ENCODE data around the gene GUCA1A.
"Not testable (repeated sequence)": the region's sequence is repeated elsewhere in the genome, so short reads cannot be mapped to it uniquely, and the experiment has no call there.

Gene GUCA1A

DNA sequence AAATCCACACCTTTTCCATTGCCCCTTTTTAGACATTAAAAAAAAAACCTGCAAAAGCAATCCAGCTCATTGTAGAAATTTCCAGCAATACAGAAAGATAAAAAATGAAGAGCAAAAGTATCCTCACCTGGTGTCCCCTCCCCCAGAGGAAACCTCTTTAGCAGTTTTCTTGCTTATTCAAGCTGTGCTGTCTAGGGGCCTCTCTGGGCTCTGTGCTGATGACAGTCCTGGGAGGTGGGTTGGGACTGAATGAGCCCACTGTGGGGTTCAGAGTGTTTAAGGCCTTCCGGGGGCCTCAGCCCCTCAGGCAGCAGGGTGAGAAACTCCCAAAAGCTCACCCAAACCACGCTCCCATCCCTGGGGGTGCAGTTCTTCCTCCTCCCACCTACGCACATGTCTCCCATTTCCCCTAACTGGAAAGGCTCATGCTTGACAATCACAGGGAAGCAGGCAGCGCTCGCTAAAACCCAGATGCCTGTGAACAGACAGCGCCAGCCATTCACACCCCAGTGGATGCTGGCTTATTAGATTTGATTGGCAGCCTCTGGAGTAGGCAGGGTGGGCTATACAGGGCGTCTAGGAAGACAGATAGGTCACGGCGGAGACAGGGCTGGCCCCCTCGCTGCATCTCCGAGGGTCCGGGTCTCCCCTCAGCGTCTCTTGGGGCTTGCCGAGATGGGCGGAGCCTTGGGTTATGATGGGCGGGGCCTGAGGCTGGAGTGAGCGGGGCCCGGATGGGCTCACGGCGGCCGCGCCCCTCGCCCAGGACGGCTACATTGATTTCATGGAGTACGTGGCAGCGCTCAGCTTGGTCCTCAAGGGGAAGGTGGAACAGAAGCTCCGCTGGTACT is 4.6 kb downstream of the GUCA1A start:
- no peak for DNase-seq (ENCODE audit: low read depth)

DNA sequence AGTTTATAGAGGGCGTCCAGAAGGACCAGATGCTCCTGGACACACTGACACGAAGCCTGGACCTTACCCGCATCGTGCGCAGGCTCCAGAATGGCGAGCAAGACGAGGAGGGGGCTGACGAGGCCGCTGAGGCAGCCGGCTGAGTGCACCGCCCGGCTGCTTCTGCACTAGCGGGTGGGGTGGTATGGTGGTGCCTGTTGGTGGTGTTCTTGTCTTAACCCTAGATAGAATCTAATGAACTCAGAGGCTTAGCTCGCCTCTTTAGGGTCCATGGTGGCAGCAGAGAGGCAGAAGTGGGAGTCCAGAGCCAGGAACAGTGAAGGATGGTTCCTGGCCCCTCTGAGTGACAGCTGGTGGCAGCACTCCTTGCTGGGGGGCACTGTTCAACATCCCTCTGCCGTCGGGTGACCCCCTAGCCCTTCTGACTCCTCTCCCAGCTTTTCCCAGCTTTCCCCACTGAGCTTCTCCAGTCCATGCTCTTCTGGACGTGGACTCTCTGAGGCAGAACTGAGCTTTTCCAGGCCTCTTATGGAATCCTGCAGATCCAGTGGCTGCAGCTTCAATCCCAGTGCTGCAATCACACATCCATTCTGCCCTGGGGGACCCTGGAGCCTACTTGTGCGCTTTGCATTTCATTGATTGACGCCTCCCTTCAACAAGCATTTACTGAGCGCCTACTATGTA is 6.2 kb downstream of the GUCA1A start:
- no peak for DNase-seq (ENCODE audit: low read depth)

DNA sequence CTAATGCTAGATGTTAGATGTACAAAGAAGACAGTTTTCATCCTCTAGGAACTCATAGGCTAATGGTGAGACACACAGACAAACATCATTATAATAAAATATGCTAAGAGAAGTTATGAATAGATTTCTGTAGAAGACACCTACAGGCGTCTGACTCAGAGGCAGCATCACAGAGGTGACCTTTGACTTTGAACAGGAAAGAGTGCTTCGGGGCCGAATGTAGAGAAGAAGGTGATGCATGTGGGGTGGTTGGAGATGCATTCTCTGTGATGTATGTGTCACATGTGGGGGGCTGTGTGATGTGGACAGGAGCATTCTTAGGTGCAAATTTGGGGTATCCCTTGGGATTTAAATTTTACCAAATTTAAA is 6.8 kb downstream of the GUCA1A start:
- DNase-seq (ENCODE audit: low read depth), result peak; percentile 13

DNA sequence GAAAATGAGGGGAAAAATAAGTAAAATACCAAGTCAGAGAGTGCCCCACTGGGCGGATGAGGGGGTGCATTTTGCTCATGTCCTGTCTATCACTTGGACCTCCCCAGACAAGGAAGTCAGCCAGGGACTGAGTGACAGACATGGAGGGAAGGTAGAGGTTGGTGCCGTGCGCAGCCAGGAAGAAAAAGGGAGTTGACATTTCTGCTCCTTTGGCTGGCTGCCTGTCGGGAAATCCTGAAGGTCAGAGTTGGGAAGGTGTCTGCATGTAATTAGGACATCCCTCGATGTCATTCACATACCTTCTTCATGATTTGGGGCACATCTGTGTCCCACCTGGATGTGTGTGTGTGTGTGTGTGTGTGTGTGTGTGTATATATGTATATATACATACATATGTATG is 8.9 kb downstream of the GUCA1A start:
- no peak for DNase-seq (ENCODE audit: low read depth)

DNA sequence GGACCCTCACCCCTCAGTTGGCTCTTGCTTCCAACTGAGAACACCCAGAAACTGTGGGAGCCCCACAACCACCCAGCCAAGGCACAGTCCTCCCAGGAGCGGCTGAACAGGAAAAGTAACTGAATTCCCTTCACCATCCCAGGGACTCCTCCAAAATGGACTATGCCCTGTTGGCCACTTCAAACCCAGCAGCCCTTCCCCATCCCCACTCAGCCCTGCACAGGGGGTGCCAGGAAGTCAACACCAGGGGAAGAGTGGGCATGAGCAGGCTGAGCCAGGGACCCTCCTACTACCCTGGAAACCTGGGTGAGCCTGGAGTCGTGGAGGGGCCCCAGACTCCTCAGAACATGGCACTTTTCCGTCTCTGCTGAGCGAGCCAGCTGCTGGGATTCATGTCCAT is 11.3 kb downstream of the GUCA1A start:
- no peak for DNase-seq (ENCODE audit: low read depth)

DNA sequence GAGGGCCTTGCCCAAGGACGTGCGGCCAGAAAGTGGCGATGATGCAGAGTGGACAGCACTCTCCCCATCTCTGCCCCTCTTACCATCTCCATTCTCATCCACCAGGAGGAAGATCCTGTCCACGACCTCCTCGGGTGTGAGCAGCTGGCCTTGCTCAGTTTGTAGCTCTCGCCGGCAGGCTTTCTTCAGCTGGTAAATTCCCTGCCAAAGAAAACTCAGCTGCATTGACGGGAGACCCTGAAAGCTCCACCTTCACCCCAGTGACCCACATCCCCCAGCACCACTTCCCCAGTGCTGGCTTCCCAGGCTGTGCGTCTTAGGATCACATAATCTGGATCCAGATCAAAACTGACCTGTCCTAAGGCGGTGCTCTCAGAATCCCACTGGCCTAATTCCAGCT is 12.4 kb downstream of the GUCA1A start:
- no peak for DNase-seq (ENCODE audit: low read depth)

DNA sequence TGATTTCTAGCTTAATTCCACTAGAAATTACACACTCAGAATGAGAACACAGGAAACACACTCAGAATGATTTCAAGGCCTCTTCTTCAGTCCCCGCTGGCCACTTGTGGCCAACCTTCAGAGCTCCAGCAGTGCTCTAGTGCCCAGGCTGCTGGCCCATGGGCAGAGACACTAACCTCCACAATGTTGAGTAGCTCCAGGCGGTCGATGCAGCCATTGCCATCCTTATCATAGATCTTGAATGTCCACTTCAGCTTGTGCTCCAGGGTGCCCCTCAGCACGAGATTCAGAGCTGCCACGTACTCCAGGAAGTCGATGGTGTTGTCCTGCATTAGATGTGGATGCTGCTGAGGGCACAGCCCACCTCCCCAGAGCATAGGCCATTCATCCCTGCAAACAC is 15.2 kb downstream of the GUCA1A start:
- DNase-seq (ENCODE audit: low read depth), result no peak

DNA sequence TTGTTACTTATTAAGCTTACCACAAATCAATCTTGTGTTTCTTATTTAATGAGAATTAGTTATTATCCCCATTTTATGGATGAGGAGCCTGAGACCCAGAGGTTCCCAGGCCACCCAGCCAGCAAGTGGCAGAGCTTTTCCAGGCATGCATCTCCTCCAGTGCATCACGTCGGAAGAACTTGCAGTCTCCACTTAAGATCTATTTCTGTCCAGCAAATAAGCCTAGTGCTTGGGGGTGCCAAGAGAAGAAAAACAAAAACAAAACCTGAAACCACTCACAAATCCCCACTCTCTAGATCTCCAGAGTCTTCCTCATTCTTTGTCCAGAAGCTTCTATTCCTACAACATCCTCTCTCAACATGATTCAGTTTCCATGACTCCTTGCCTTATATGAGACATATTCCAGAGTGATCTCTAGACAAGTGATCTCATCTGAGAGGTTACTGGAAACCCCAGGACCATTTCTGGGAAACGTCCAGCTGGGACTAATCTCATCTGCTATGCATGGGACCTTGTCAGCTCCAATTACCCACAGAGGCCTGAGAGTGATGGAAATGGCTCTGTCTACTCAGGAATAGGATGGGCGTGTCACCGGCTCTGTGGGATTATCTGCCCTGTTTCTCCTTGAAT is 17.5 kb downstream of the GUCA1A start:
- no peak for DNase-seq (ENCODE audit: low read depth)

DNA sequence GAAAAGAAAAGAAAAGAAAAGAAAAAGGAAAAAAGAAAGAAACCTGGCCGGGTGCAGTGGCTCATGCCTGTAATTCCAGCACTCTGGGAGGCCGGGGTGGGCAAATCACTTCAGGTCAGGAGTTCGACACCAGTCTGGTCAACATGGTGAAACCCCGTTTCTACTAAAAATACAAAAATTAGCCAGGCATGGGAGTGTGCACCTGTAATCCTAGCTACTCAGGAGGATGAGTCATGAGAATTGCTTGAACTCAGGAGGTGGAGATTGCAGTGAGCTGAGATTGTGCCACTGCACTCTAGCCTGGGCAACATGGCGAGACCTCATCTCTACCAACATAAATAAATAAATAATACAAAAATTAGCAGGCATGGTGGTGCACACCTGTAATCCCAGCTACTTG is 19.2 kb downstream of the GUCA1A start:
- not testable (repeated sequence) for DNase-seq (ENCODE audit: low read depth)

DNA sequence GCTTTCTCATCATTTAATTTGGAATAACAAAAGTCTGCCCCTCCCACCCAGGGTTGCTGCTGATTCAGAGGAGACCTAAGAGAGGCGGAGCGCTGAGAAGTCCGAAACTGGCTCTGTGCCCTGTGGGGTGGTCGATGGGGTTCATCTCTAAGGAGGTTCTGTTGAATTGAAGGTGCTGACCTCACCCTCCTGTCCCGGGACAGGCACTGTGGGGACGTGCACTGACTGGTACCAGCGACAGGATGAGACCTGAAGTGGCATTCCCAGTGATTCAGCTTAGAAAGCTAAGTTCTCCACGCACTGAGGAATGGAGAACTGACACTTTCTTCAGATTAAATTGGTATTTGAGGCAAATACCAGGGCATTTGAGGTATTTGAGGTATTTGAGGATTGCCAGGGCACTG is 20.3 kb downstream of the GUCA1A start:
- no peak for DNase-seq (ENCODE audit: low read depth)

DNA sequence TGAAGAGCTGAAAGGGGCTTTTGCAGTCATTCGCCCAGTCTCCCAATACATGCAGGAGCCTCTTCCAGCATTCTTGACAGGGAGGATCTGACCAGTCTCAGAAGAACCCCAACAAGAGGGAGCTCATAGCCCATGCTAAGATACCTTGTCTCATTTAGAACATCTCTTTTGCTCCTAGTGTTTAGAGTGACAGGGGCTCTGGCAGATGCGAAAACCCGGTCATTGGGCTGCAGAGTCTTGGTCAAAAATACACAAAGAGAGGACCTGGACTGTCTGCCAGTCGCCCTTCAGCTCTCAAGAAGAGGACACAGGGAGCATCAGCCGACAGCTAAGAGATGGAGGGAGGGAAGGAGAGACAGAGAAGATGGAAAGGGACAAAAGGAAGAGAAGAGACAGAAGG is 20.9 kb downstream of the GUCA1A start:
- DNase-seq (ENCODE audit: low read depth), result no peak

DNA sequence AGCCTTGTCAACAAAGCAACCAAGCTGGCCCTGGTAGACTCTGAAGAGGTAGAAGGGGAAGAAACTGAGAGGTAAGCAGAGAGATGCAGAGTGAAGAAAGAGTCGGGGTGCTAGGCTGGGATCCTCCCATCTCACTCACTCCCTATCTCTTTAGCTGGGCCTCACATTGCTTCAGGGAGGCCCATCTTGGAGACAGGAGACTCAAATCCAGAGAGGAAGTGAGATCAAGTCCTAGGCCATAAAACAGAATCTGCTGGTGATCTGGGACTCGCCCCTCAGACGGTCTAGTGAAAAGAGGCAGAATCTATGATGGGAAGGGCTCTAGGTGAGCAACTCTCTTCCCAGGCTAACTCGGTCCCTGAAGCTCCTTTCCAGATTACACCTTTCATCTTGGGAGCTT is 22.3 kb downstream of the GUCA1A start:
- no peak for DNase-seq (ENCODE audit: low read depth)

DNA sequence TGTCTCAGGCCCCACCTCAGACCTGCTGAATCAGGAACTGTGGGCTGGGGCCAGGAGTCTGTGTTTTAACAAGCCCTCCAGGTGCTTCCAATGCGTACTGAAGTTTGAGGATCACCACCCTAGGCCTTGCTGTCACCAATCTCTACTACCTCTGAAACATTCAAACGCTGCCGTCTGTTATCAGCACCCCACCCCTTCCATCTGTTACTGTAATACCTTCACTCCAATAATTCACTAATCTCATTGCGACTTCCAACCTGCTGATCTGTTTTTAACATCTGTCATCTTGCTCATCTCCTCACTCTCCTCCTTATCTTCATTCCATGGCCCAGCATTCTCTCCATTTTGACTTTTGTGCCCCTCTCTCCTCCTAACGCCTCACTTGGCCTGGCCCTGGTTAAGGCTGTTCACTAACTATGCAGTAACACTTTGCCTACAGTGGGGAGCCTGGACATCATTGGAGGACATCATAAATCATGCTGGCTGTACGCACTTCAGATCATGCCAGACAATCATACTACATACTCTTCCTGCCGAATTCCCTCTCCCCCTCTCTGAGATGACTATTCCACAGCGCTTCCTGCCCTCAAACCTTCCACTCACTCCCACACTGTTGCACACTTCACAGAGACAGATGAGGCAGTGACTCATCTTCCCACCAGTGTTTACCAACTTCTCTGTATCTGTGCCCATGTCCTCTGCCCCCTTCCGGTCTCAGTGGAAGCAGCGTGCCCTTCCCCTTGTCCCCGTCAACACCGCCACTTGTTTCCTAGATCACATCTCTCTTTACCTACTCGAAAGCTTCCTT is 24.6 kb downstream of the GUCA1A start:
- no peak for DNase-seq (ENCODE audit: low read depth)

DNA sequence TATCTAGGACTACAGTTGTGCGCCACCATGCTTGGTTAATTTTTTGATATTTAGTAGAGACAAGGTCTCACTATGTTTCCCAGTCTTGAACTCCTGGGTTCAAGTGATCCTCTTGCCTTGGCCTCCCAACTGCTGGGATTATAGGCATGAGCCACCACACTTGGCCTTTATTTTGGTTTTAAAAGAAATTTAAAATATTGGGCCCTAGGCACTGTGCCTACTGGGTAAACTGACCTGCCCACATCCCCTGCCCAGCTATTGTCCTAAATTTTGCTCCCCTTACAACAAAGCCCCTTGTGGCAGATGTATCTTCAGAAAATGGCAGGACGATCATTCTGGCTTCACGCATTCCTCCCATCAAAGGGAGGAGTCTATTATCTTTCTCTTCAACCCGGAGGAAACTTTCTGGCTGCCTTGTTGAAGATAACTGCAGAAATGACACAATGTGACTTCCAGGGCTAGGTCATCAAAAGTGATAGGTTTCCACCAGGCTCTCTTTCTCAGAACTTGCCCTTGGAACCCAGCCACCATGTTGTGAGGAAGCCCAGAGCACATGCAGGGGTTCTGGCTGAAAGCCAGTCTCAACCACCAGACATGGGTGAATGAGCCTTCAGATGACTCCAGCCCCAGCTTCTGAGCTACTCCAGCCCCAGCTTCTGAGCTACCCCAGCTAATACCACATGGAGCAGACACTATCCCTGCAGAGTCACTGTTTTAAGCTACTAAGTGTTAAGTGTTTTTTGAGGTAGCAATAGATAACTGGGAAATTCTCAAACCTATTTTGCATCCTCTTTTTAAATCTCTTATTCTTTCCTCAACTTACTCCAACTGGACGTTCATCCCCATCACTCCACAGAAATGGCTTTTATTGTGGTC is 26.2 kb downstream of the GUCA1A start:
- DNase-seq (ENCODE audit: low read depth), result no peak

DNA sequence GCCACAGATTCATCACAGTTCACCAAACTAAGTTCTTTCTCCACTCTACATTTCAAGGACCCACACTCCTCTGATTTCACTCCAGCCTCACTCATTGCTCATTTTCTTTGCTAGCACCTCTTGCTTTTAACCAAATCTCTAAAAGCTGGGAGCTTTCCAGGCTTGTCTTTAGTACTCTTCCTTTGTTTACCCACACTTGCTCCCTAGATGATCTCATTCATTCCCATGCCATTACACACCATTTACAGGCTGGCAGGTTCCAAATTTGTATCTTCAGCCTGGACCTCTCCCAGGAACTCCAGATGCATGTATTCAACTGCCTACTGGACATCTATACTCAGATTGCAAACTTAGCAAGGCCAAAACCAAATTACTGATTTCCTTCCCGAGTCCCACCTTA is 26.9 kb downstream of the GUCA1A start:
- no peak for DNase-seq (ENCODE audit: low read depth)

DNA sequence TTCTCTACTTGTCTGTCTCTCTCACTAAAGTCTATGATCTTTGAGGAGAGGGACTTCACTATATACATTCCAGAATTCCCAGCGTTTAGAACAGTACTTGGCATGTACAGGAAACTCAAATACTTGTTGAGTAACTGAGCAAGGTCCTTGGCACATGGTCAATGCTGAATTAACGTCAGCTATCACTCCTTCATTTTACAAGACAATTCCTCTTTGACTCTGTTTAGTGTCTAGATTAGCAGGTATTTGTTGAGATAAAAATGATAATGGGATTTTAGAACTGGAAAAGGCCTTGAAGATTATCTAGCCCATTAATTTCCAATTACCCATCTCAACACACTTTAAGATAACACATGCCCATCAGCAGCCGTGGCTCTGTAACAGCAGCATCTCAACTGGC is 28.2 kb downstream of the GUCA1A start:
- DNase-seq (ENCODE audit: low read depth), result no peak

DNA sequence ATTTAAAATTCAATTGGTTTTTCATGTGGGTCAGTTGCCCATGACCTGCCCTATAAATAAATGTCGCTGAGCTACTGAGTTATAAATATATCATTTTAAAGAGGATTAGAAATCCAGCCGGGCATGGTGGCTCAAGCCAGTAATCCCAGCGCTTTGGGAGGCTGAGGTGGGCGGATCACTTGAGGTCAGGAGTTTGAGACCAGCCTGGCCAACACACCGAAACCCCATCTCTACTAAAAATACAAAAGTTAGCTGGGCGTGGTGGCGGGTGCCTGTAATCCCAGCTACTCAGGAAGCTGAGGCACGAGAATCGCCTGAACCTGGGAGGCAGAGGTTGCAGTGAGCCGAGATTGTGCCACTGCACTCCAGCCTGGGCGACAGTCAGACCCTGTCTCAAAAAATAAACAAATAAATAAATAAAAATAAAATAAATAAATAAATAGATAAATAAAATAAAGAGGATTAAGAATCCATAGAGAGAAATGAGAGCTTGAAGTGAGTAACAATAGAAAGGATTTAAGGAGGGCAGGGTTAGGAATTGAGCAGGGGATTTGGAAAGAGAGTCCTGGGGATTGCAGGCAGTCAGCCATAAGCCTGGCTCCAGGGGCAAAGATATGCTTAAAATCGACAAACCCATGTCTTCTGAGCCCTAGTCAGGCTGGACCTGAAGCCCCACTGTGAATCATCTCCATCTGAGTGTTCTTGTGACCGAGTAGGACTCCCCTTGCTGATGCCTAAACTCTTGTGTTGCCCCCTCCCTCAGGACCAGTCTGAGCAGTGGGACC is 29.2 kb downstream of the GUCA1A start:
- DNase-seq (ENCODE audit: low read depth), result not testable (repeated sequence)

DNA sequence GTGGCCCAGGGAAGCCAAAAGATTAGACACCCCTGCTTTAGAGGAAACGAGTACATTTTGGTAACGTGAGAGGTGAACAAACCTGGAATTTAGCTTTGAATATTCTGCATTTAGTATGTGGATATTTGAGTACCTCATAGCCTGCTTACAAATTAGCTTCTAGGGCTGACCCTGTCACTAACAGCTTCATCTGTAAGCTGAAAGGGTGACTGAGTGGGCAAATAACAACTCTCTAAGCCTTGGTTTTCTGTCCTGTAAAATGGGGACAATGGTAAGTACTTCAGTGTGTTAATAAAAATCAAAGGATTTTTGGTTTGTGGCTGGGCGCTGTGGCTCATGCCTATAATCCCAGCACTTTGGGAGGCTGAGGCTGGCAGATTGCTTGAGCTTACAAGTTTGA is 30.0 kb downstream of the GUCA1A start:
- DNase-seq (ENCODE audit: low read depth), result no peak

DNA sequence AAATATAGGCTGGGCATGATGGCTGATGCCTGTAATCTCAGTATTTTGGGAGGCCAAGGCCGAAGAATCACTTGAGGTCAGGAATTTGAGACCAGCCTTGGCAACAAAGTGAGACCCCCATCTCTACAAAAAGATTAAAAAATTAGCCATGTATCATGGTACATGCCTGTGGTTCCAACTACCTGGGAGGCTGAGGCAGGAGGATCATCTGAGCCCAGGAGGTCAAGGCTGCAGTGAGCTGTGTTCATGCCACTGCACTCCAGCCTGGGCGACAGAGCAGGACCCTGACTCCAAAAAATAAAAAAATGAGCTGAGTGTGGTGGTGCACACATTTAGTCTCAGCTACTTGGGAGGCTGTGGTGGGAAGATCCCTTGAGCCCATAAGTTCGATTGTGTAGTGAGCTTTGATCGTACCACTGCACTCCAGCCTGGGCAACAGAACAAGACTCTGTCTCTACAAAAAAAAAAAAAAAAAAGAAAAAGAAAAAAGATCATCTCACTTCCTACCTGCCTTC is 31.7 kb downstream of the GUCA1A start:
- no peak for DNase-seq (ENCODE audit: low read depth)

DNA sequence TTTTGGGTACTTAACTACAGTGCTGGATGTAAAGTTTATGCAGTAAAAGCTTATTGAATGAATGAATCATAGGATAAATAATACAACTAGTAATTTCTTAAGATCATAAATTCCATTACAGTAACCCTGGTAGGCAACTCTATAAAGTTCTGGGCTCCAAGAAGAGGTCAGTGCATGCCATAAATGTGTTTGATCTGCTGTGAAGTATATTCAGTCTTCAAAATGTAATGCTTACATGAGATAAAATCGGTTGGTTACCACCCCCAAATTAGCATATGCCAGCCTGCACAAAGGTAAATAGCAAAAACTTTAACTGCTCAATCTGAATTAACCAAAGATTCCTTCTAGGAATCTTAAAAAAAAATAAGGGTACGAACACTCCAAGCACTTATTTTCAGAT is 34.4 kb downstream of the GUCA1A start:
- not testable (repeated sequence) for DNase-seq (ENCODE audit: low read depth)
